GM21360 (cell line): Measurements from ENCODE around the gene FGGY.

Experiments used
- ATAC-seq: cut with Tn5 transposase; IDR thresholded peaks from one replicate; pipeline ENCODE4 v1.9.1; 2021; ENCODE audit warnings: mild to moderate bottlenecking, moderate library complexity; ENCODE audit not compliant: unreplicated experiment

Gene FGGY

DNA sequence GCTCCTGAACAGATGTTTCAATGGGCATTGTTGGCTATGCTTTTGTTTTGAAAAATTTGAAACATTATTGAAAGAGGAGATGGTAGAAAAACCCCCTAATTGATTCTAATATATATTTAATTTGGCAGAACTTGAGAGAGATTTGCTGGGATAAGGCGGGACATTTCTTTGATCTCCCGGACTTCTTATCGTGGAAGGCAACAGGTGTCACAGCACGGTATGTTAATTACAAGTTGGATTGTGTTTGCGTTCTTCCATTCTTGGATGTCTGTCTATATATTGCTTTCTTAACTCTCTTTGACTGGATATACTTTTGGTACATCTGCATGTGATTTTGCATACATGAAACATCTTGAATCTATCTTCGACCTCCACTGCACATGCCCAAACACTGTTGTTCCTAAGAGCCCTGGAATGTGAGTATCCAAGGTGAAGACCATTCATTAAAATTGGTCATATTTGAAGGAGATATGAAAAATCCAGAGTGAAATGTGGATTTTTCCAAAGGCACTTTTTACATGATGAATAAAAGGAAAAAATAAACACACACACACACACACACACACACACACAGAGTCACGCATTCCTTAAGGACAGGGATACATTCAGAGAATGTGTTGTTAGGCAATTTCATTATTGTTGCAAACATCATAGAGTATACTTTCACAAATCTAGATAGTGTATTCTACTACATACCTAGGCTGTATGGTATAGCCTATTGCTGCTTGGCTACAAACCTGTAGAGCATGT is 81.9 kb downstream of the FGGY start:
- ATAC-seq, result no peak

DNA sequence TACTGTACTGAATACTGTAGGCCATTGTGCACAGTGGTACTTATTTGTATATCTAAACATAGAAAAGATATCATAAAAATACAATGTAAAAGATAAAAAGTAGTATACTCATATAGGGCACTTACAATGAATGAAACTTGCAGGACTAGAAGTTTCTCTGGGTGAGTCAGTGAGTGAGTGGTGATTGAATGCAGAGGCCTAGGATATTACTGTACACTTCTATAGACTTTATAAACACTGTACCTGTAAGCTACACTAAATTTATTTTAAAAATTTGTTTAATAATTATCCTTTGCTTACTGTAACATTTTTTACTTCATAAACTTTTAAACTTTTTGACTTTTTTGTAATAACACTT is 82.5 kb downstream of the FGGY start:
- ATAC-seq, result no peak

DNA sequence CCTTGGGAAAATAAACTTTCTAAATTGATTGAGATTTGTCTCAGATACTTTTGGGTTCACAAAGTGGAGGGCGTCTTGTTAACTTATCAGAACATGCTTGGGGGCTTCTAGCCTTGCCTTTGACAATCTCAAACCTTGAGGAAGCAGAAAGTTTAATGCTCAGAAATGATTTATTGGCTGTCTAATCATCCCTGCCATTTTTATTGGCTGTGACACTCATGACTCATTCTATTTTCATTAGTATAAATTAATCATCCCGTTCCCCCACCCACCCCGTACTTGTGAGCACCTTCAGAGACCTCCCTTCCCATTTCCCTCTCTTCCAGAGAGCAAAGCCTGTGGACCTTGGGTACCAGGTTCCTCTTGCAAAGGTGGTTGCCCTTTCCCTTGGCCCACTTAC is 87.1 kb downstream of the FGGY start:
- ATAC-seq, result no peak

DNA sequence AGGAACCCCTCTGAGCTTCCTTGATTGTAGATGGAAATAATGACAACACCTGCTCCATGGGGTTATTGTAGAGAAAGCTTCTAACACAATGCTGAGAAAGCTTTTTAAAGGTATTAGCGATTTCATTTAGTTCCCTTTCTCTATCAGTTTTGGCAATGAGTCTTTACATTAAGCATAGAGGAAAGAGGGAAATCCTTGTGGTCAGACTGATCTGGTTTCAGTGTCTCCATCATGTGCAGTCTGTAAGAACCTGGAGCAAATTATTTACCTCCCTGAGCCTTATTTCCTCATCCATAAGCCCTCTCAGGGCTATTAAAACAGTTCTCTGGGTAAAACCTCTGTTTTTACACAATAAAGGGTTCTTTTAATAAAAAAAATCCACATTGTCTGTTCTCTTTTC is 87.5 kb downstream of the FGGY start:
- no peak for ATAC-seq

DNA sequence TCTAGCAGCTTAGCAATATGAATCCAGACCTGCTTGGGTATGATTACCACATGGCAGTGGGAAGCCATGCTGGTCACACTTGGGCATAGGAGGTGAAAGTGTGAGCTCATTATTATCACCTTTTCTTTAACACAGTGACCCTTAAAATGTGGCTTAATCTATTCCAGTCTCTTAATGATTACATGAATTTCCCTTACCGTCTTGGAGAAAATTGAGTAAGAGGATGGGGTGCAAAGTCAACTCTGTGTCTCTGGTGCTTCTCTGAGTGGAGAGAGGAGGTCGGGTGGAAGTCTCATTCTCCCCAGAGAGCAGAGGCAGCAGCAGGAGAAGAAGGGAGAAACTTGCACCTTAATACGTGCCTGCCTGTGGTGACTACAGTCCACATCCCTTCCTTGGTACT is 91.3 kb downstream of the FGGY start:
- ATAC-seq, result no peak

DNA sequence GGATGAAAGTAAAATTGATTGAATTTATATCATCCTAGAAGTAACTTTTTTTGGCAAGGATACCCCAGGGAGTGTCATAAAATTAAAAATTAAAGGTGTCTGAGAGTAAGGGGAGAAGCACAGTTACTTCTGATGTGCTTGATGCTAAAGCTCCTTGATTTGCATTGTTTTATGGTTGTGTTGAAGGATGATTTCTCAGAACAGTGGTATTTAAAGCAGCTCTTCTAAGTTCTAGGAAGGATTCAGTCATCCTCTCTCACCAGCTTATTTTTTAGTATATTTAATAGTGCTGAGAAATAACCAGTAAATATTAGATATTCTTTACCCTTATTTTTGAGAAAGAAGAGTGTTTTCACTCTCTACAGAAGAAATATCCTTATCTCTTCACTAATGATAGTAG is 93.0 kb downstream of the FGGY start:
- ATAC-seq, result no peak

DNA sequence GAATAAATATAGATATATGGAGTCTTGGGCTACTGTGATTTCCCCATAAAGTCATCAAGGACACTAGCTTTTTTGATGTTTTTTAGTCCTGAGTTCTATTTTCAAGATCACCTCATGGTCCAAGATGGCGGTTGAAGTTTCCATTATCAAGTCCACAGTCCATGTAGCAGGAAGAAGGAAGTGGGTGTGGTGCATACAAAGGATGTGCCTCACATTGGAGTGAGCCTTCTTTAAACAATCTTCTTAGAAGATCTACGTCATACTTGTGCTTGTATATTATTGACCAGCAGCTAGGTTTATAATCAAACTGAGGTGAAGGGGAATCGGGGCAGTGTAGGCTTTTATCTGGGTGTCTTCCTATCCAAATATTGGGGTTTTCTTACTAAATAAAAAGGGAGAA is 93.4 kb downstream of the FGGY start:
- ATAC-seq, result no peak

DNA sequence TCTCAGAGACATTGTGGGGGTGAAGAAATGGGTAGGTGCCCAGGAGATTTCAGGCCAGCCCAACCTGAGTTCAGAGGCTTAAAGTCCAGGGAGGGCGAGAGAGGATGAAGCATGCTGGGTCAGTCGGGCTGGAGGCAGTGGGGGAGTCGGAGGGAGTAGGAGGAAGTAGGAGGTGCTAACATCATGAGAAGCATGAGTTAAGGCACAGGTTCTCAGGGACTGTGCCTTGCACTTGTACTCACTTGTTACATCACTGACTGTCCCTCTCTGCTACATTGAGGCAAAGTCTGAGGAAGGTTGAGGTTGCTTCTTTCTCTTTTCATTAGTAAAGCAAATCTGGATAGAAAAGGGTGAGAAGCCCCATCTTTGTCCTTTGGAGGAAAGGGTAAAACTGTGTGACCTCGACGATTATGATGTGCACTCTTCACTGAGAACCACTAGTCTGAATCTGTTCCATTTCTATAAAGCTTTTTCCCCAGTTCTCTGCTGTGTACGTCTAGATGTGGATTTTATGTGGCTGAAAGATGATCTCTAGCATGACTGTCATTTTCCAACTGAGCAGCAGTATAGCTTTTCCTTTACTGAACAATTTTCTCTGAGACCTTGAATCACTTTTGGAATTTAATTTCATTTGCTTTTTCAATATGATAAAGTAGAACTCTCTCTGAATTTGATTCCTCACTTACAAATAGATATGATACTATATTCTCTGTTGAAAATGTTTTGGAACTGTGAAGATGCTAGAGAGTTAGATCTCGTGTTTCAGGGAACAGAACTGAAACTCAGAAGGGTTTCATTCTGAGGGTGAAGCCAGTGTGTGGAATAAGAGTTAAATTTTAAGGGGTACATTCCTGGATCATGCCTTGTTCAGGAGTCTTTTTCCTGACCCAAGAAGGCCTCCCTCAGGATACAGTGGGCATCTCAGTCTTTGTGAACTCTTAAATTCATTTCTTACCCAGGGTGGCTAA is 94.6 kb downstream of the FGGY start:
- ATAC-seq, result peak; percentile 49

DNA sequence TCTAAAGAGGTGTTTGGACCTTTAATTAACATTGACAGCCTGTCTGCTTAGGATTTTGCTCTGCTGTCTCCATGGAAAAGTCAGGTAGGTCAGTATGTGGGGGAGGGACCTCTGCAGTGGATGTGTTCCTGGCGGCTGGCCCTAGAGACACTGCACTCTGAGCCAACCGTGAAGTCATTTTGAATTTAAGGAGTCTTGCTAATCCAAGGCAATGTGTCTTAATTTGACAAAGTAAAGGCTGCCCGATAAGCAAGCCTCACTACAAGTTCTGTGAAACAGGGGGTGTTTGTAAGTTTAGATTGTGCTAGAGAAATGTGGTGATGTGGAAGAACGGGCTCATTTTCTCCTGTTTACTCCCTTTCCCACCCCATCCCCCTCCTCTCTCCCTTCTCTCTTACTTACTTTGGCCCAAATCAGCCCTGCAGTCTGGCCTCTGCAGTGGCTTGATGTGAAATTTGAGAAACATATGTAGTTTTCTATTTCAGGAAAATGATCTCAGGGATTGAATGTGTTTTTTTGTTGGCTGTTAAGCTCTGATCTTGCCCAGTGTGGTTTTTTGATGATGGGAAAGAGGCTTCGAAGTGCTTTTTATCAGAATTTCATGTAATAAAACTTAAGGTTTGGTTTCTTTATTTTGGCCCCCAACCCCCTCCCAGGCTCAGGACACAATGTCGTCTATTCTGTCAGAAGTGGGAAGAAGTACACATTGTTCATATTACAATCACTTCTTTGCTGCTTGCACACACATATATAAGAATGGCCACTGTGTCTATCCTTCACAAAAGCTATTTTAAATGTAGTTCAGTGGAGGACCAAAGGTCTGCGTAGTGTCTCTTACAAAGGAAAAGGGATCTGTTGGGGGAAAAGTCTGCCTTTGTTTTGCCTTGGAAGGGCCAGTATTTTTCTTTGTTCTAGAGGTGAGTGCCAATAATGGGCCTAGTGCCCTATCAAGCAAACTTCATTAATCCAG is 96.6 kb downstream of the FGGY start:
- no peak for ATAC-seq

DNA sequence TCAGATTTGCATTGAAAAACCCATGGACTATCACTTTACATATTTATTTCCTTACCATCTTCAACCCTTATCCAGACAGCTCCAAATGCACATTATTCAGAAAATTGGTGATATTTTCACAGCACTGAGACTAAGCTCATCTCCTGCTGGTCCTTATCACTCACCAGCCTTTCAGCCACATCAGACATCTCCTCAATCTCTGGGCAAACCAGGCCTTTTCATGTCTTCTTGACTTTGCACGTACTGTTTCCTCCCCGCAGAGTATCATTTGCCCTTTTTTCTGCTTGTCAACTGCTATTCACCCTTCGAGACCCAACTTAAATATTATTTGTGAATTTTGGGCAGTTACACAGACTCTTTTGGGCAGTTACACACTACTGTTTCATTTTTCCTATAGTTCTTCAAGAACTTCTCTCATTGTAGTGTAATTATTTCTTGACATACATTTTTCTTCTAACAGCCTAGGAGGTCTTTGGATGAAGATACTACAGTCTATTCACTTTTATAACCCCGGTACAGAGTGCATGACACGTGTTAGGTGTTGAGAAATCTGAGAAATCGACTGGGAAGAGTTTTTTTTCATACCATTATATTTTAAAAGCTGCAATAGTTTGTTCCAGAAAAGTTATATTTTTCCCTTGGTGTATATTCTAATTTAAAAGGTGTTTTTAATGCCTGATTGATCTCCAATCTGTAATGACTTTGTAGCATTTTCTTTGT is 98.0 kb downstream of the FGGY start:
- no peak for ATAC-seq

DNA sequence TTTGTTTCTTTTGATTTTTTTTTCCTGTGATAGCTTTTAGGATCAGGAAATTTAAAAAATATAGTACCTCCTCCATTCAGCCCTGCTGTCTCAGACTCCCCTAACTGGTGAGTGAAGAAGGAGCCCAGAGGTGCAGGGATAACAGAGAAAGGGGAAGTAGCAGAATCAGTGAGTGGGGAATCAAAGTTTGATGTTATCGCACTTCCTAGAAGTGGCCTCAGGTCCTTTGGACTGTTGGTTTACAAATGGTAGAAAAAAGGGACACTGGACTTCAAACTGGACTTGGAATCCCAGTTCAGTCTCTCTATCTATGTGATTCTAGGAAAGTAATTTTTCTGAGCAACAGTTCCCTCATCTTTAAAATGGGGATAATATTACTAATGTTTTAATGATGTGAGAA is 99.5 kb downstream of the FGGY start:
- ATAC-seq, result no peak

DNA sequence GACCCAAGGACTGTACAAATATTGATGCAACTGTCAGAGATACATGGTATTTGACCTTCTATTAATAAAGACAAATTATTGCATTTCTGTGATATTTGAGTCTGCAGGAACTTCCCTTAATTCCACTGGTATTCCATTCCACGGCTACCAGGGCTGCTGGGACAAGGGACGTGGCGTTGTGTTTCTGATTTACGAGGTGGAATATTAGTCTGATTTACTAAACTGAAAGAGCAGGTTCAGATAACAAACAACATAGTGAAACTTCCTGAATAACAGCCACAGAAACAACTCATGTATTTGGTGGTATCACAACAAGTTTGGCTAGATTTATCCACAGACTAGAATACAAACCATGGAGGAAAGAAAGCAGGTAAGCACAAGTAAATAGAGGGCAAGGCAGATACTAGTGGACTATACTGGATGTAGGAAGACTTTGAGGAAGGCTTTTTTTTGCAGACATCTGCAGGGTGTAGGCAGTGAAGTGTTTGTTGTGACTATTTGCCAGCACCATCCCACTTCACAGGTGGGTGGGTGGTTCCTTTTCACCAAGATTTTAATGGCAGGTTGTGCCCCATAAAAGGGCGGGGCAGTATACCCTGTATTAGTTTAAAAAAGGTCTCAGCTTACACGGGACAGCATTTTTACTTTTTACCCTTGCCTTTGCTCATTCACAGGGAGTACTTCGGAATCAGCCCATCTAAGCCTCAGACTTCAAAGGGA is 100.4 kb downstream of the FGGY start:
- no peak for ATAC-seq

DNA sequence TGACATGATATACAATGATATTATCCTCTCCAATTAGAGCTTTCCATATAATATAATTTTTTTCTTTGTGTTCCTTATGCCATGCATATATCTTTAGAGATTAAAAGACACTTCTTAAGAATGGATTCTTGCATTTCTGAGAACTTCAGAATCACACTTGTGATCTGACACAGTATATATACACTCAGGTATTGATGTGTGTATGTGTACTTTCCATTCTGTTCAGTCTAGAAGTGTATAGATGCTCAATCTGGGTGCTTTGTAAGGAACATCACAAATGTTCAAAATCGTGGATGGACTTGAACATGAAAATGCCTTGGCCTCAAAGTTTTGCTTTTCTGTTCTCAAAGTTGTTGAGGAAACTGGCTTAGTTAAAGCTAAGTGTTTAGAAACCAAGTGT is 102.7 kb downstream of the FGGY start:
- no peak for ATAC-seq

DNA sequence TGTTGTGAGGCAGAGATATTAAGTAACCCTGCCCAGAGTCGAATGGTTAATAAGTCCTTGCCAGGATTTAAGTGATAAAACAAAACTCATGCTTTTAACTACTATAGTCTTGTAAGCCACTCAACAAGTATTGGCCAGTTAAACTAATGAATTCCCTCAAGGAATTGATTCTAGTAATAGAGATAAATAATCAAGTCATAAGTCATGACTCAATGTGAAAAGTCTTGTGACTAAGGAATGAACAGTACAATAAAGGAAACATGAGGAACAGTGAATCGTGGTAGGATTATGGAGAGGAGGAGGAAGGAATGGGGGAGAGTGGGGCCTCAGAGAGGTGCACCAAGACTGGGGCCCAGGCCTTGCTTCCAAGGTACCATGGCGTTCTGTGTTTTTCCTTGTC is 104.7 kb downstream of the FGGY start:
- ATAC-seq, result no peak

DNA sequence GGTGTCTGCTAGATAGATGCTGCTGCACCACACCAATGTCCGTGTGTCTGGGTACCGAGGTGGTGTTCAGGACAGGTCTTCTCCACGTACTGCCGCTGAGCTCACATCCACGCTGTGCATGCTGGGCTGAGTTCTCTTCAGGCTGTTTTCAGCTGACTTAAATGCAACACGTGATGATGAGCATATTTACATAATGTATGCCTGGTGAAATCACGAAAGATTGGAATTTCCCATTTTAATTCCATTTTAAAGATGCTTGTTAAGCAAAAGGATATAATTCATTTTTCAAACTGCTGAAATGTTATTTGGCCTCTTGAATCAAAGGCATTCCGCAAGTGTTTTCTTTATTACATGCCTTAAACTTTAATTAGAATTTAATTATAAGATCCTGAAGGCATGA is 107.9 kb downstream of the FGGY start:
- ATAC-seq, result no peak

DNA sequence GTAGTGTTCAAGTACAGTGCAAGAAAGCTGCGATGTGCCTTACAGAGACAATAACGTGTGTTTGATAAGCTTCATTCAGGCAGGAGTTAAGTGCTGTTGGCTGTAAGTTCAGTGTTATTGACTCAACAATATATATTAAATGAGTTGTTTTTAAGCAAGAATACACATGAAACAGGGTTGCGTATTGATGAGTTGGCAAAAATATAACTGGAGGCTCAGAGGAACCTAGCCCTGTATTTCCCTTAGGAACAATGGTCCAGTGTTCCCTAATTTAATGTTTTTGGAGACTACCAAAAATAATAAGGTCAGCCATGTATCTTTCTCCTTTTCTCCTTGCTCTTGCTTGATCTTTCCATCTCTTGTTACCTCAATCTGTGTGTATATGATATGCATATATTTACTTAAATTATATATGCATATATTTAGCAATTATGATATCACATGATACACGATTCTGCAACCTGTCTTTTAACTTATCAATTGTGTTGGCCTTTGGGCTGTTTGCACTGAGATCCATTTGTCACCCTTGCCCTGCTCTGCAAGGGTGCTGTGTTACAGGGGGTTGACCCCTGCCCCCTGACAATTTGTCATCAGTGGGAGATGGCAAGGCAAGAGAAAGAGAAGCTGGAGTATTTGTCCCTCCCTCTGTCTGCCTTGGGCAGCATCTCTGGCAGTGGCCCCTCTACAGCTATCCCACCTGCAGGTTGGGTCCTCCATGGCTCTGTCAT is 109.7 kb downstream of the FGGY start:
- ATAC-seq, result no peak

DNA sequence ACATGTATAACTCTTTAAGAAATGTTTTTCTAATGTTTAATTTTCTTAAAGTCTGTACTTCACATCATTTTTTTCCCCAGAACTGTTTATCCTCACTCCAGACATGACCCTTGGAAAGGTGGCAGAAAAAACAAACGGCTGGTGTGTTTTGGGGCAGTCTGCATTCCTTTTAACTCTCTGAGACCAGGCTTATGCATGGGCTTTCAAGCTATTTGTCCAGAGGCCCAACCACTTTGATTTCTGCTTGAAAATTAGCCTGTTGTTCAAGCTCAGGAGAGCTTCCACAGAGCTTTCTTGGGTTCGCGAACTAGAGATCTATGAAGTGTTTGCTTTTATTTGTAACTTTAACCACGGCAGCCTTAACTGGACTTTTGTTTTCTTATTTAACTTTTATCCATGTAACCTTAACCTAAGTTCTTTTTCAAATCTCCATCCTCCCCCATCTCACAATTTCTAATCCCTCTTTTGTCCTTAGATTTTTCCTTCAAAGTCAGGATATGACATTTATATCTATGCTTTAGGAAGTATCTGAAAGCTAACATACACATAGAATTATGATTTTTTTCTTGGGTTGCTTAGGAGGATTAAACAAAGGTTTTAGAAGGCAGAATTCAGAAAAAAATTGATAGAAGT is 111.8 kb downstream of the FGGY start:
- ATAC-seq, result no peak

DNA sequence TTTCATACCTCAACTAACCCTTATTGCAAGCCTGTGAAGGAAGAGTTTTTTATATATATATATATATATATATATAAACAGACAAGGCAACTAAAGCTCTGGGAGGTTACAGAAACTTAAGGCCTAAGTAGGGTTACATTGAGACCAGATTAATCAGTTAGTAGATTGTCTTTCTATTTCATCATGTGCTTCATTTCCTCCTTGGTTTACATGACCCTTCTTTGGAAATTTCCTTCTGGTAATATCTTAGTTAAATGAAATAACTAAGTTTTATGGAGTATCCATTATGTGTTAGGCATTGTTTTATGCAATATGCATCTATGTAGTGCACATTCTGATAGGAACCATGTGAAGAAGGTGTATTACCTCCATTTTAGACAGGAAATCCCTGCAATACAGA is 112.7 kb downstream of the FGGY start:
- no peak for ATAC-seq

DNA sequence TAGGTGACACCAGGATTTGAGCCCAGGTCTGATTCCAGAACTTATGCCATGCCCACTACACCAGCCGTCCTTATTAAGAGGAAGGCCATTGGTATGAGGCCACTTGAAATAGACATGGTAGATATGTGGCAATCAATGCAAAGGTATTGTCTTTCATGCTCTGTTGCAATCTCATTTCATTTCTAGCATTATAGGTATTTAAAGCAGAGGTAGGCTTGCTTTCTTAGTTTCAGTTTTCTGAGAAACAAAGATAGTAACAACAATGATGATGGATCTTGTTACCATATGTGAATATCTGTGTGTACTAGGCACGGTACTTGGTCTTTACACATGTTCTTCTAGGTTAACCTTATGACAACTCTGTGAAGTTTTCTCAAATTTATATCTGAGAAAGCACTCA is 113.1 kb downstream of the FGGY start:
- peak; percentile 44 for ATAC-seq
